OCI-LY3 (cell line): ENCODE measurements around the gene SLAMF7.

ENCODE experiments used
- EZH2phosphoT487 ChIP-seq: fragments of 200-600 bp; shearing (Covaris generic); IDR thresholded peaks from 2 replicates; pipeline ENCODE4 v1.6.1; 2018; ENCODE audit warnings: antibody characterized with exemption, mixed run types, low read depth
- TF ChIP-seq, protein P1 (sequence below): fragments of 200-600, 300-600 bp; sonication (generic); IDR thresholded peaks from 2 replicates; pipeline ENCODE4 v1.5.1; 2014; ENCODE audit warnings: antibody characterized with exemption, low read length, low read depth

DNA sequence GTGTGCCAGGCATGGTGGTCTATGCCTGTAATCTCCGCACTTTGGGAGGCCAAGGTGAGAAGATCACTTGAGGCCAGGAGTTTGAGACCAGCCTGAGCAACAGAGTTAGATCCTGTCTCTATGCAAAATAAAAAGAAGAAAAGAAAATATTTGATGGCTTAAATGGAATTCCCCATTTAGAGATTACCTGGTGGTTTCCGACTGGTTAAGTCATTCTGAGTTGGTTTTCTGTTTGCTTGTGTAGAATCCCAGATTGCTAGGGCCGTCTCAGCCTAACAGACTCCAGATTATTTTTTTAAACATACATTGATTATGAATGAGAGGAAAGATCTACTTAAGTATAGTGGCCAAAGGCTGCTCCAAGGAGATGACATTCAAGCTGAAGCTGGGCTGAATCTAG is 34.0 kb downstream of the SLAMF7 start:
- TF ChIP-seq, protein P1, sequence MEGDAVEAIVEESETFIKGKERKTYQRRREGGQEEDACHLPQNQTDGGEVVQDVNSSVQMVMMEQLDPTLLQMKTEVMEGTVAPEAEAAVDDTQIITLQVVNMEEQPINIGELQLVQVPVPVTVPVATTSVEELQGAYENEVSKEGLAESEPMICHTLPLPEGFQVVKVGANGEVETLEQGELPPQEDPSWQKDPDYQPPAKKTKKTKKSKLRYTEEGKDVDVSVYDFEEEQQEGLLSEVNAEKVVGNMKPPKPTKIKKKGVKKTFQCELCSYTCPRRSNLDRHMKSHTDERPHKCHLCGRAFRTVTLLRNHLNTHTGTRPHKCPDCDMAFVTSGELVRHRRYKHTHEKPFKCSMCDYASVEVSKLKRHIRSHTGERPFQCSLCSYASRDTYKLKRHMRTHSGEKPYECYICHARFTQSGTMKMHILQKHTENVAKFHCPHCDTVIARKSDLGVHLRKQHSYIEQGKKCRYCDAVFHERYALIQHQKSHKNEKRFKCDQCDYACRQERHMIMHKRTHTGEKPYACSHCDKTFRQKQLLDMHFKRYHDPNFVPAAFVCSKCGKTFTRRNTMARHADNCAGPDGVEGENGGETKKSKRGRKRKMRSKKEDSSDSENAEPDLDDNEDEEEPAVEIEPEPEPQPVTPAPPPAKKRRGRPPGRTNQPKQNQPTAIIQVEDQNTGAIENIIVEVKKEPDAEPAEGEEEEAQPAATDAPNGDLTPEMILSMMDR: no peak
- TF ChIP-seq EZH2phosphoT487: no peak
